Fibroblast of the conjunctiva (primary cell): Measurements from ENCODE around the gene LRRC3B.
"Not testable (repeated sequence)": the region's sequence is repeated elsewhere in the genome, so short reads cannot be mapped to it uniquely, and the experiment has no call there.

Experiments used
- DNase-seq: peaks from one replicate; pipeline ENCODE4 v3.0.0-alpha.2; 2010; ENCODE audit warnings: low read depth

The LRRC3B gene, protein sequence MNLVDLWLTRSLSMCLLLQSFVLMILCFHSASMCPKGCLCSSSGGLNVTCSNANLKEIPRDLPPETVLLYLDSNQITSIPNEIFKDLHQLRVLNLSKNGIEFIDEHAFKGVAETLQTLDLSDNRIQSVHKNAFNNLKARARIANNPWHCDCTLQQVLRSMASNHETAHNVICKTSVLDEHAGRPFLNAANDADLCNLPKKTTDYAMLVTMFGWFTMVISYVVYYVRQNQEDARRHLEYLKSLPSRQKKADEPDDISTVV

GRCh38 chr3:26622621-26623418, at the start of gene LRRC3B:
TSS of gene LRRC3B (plus strand) at chr3:26622772. CDS start at chr3:26709673, 86,901 bp downstream.
- no peak for DNase-seq

DNA sequence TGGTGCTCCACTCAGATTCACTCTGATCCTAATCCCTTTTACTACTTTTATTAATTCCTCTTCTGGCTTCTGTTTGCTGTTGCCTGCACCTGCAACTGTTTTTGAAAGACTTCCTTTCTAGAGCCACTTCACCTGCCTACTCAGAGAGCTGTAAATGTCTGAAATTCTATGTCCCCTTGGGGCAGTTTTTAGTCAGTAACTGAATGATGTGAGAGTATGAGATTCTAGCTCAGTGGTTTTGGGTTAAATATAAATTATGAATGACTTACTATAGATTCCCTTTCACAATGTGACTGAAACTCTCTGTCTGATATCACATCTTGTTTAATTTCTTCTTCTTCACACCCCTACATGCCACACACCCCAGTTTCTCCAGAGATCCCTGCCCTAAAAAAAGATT, 47.8 kb upstream of the LRRC3B start:
- no peak for DNase-seq

DNA sequence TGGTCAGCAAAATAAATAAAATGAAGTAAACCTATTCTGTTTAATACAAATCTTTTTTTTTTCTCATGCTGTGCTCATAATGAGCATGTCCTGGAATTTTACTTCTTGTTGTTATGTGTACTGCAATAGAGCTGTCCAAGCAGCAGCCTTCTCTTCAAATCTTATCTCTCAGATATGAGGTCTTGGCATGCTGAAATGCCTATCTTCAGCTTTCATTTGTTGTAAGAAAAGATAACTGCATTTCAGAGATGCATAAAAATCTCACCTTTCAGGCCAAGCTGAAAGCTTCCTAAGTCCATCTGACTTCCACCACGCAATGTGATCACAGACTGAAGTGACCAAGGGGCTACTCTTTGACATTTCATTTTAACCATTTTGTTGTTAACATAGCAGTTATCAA, 43.5 kb upstream of the LRRC3B start:
- no peak for DNase-seq

- no peak for DNase-seq
These were observed 35.0 kb upstream of the LRRC3B start for GRCh38 chr3:26587571-26587970.

GRCh38 chr3:26588931-26589330, 33.6 kb upstream of the LRRC3B start:
- DNase-seq, result no peak

- no peak for DNase-seq
These were observed 32.9 kb upstream of the LRRC3B start for GRCh38 chr3:26589678-26590077.

DNA sequence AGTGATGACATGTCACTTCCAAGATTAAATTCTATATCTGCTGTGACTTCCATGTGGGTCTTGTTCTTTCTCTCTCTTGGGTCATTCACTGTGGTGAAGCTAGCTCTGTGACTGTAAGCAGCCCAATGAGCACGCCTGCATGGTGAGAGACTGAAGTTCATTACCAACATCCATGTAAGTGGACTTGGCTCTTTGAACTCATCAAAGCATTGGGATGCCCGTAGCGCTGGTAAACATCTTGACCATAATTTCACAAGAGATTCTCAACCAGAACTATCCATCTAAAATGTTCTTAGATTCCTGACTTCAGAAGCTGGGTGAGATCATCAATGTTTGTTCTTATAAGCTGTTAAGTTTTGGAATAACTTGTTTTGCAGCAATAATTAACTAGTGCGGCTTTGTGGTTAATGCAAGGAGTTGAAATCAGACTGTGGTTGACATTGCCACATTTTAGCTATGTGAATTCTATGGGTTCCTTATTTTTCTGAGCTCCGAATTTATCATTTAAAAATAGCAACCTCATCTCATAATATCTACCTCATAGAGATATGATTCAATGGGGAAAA, 31.6 kb upstream of the LRRC3B start:
- DNase-seq, result no peak

GRCh38 chr3:26591926-26592325, 30.6 kb upstream of the LRRC3B start:
- no peak for DNase-seq

DNA sequence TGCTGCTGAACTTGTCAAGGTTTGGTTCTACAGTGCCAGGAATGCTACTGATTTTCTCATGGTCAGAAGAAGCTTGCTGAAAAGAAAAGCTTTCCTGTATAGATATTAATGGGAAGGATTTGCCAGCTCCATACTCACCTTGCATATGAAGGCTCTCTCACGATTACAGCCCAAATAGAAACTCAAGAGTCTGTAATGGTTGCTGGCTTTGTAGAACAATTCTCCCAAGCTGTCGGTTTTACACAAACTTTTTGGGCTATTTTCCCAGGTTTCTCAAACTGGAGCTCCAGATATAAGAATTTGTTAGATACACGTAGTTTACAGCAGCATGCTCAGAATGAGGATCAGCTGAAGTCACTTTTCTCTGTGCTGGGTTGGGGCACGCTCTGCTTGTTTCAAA, 30.1 kb upstream of the LRRC3B start:
- no peak for DNase-seq

- no peak for DNase-seq
These were observed 26.2 kb upstream of the LRRC3B start for GRCh38 chr3:26596335-26596734.

DNA sequence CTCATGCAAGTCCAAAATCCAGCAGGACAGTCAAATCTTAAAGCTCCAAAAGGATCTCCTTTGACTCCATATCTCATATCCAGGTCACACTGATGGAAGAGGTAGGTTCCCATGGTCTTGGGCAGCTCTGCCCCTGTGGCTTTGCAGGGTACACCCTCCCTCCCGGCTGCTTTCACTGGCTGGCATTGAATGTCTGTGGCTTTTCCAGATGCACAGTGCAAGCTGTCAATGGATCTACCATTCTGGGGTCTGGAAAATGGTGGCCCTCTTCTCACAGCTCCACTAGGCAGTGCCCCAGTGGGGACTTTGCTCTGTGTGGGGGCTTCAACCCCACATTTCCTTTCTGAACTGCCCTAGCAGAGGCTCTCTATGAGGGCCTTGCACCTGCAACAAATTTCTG, 19.3 kb upstream of the LRRC3B start:
- not testable (repeated sequence) for DNase-seq

- DNase-seq, result not testable (repeated sequence)
These were observed 18.8 kb upstream of the LRRC3B start for GRCh38 chr3:26603771-26604170.

DNA sequence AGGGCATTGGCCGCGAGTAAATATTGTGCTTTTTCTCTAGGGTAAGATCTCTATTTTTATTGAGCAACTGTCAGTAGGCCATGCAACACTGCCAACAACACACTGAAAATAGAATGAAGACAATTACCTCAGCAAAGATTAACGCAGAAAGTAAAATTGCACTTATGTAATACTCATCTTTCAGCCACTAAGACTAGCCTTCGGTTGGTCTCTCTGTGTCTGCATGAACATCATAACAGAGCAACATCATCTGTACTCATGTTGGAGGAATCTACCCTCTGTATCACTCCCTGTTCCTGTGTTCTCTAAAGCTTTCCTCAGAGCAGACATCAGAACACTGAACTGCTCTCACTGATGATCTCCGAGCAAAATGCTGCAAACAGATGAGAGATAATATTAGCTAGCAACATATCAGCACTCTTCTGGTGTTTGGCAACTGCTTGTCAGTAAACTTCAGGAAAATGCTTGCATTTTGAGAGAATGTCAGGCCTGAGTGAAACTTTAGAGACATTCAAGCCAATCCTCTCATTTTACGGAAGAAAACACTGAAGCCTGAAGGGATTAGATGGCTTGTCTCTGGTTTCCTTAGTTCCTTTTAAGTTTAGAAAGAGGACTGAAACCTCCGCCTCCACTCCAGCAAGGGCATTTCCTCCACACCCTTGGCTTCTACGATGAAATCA, 8.4 kb upstream of the LRRC3B start:
- no peak for DNase-seq

GRCh38 chr3:26621176-26621575, 1.4 kb upstream of the LRRC3B start:
- DNase-seq, result no peak

- no peak for DNase-seq
These were observed 509 bp upstream of the LRRC3B start for GRCh38 chr3:26621906-26622620.

DNA sequence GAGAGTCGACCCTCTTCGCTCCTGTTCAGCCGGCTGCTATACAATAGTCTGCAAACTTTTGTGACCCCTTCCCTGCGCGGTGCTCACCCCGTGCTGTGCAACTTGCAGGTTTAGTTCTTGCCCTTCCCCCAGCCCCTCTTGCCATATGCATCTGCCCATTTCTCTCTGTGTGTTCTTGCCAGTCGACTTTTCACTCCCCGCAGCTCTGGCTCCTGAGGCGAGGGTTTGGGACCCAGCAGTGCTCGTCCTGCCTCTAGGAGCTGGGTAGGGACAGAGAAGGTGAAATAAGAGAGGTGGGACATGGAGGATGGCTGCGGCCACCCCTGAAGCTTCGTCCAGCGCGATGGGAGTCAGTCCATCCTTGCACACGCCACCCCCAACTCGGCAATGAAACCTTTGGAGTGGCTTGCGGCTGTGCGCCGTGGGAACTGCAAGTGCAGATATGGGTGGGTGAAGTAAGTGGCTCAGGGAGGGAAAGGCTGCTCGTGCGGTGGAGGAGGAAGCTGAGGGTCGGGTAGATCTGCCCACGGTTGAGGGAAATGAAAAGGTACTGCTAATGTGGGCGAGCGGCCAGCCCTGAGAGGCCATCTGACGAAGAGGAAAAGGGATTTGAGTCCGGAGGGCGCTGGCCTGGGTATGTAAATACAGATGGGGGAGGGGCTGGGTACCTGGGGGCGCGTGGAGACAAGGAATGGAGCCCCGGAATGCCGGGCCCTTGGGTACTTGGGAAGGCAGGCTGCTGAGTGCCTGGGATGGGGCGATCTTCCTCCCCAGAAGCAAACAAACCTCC, 1.0 kb downstream of the LRRC3B start:
- DNase-seq, result no peak

GRCh38 chr3:26624209-26624765, 1.7 kb downstream of the LRRC3B start:
- no peak for DNase-seq

GRCh38 chr3:26625187-26625586, 2.6 kb downstream of the LRRC3B start:
- no peak for DNase-seq

GRCh38 chr3:26627080-26627479, 4.5 kb downstream of the LRRC3B start:
- DNase-seq, result no peak

GRCh38 chr3:26628915-26629314, 6.3 kb downstream of the LRRC3B start:
- DNase-seq, result no peak
